ENCODE measurements around the gene ZNF431. TPM values are rescaled to one million over a fixed set of nuclear protein-coding genes. Genes with fewer than 3 reads are reported as not detected.

Gene ZNF431
- total and polyA plus RNA-seq, 9 of the 15 experiments (the other 6 are each of a cell fraction or from before 2014, with no cell fraction given), result 3.3 to 24.8 (median 13.5) TPM

GRCh38 chr19:21238670-21239069, 96.8 kb downstream of the ZNF431 start:
- POLR2A ChIA-PET, result interaction anchor here (0.6 kb wide), 1 partner anchor 509 kb away, joined by 3 read pairs; no protein-coding TSS in a partner anchor
- no peak overlapping the region for H3K9ac ChIP-seq (ENCODE audit: insufficient read depth in 1 of 2, low read depth in 2 of 2, low read length in 2 of 2)
- H3K4me2 ChIP-seq (ENCODE audit: insufficient read depth, low read length), result no peak overlapping the region
- H3K79me2 ChIP-seq (ENCODE audit: control insufficient read depth, insufficient read depth, low read length), result no peaks in the 10 kb centered on the region
- no peaks in the 10 kb centered on the region for H3K36me3 ChIP-seq (ENCODE audit: control insufficient read depth, insufficient read depth, low read length)
- H3K9me3 ChIP-seq (replicated peaks; ENCODE audit: control insufficient read depth, insufficient read depth, low read depth, low read length), result no peaks in the 10 kb centered on the region
- CTCF ChIA-PET (ENCODE audit: low intra/inter-chr PET ratio), result no interaction called here
- H3K4me3 ChIP-seq, result no peak overlapping the region
- H2AFZ ChIP-seq (ENCODE audit: low read depth, low read length), result no peak overlapping the region
- no peaks in the 10 kb centered on the region for H3K27me3 ChIP-seq (ENCODE audit: control insufficient read depth in 2 of 2, insufficient read depth in 2 of 2, low read length in 2 of 2)
- intact Hi-C loops (cut with micrococcal nuclease), result no loop called here
- H4K20me1 ChIP-seq (replicated peaks; ENCODE audit: control insufficient read depth, insufficient read depth, low read length), result no peaks in the 10 kb centered on the region
- ATAC-seq (no peak), FAIRE-seq (no peak), DNase-seq (ENCODE audit: extremely low read depth in 1 of 4, low spot score in 3 of 4) (no peak)
- BruUV-seq (replicated peaks), result no TSS peak
- in situ Hi-C loops (cut with MboI), result no loop called here
- H3K27ac ChIP-seq (ENCODE audit: extremely low read depth, low read depth, low read length), result no peak overlapping the region
- 3% methylated on average over 2 of the region's 2 CpGs for WGBS (ENCODE audit: insufficient coverage, low coverage, missing lambda C conversion rate)
- H3K9me1 ChIP-seq (ENCODE audit: control insufficient read depth, insufficient read depth, low read length), result no peaks in the 10 kb centered on the region
- no peaks in the 10 kb centered on the region; a peak in 1 of 5 replicates for H3K4me1 ChIP-seq (replicated peaks in 1 of 2; ENCODE audit: control insufficient read depth in 2 of 2, insufficient read depth in 2 of 2, low read length in 2 of 2)
- no peak for TF ChIP-seq SNIP1 (IDR thresholded peaks at IDR 0.05; ENCODE audit: low read depth)
- TF ChIP-seq ZBTB26 (CRISPR knock-in tag; IDR thresholded peaks at IDR 0.05), result no peak
- no peak for TF ChIP-seq ZBTB2 (IDR thresholded peaks at IDR 0.05)
- TF ChIP-seq CEBPB (tag; IDR thresholded peaks at IDR 0.05), result peak; percentile 41; the same call in 1 of the 2 replicates
- no peak for TF ChIP-seq IRF2 (CRISPR knock-in tag; IDR thresholded peaks at IDR 0.05)
- no peak for TF ChIP-seq SRSF9 (IDR thresholded peaks at IDR 0.05; ENCODE audit: borderline replicate concordance, low read depth, low read length)
- no peak for TF ChIP-seq PRDM10 (IDR thresholded peaks at IDR 0.05; ENCODE audit: partially characterized antibody)
- peak; percentile 52 for TF ChIP-seq ATF3 (IDR thresholded peaks at IDR 0.05)
- TF ChIP-seq ATF3 (CRISPR knock-in tag; conservative IDR thresholded peaks at IDR 0.05), result no peak
- no peak for TF ChIP-seq ILF3 (IDR thresholded peaks at IDR 0.05; ENCODE audit: borderline replicate concordance)
- TF ChIP-seq TEAD1 (CRISPR knock-in tag; IDR thresholded peaks at IDR 0.05), result no peak
- TF ChIP-seq ZNF398 (CRISPR knock-in tag; IDR thresholded peaks at IDR 0.05), result no peak
- no peak for TF ChIP-seq SMARCC2 (IDR thresholded peaks at IDR 0.05; ENCODE audit: low read depth)
